Progenitor cell of endocrine pancreas (in vitro differentiated cells): ENCODE results near the gene RAB31. TPM values are rescaled to one million over a fixed set of nuclear protein-coding genes. Genes with fewer than 3 reads are reported as not detected.

Source experiments
- DNase-seq: peaks from one replicate; pipeline ENCODE4 v3.0.0; 2021; ENCODE audit warnings: low spot score; ENCODE audit not compliant: unreplicated experiment
- H3K27ac Mint-ChIP-seq: 2 replicates; pipeline ENCODE4 v1.8.0; 2021; ENCODE audit warnings: mild to moderate bottlenecking, moderate library complexity, mixed read lengths
- H3K27me3 Mint-ChIP-seq: 2 replicates; pipeline ENCODE4 v1.8.0; 2021; ENCODE audit warnings: mixed read lengths
- H3K36me3 Mint-ChIP-seq: 2 replicates; pipeline ENCODE4 v1.8.0; 2022; ENCODE audit warnings: mixed read lengths; ENCODE audit not compliant: insufficient read depth
- H3K4me1 Mint-ChIP-seq: 2 replicates; pipeline ENCODE4 v1.8.0; 2021; ENCODE audit warnings: low read depth, mixed read lengths
- H3K4me3 Mint-ChIP-seq: 2 replicates; pipeline ENCODE4 v1.8.0; 2021; ENCODE audit warnings: low read depth, mild to moderate bottlenecking, moderate library complexity, mixed read lengths
- H3K9me3 Mint-ChIP-seq: 2 replicates; pipeline ENCODE4 v1.8.0; 2021; ENCODE audit warnings: low read depth, mixed read lengths
- total RNA-seq: library from RNA; stranded (reverse); gene quantifications from 2 replicates; pipeline ENCODE4 v1.2.1, GENCODE V29; 2021
- TF ChIP-seq, protein P1 (sequence below): fragments of 200-600 bp; sonication (generic); IDR thresholded peaks from one replicate; pipeline ENCODE4 v1.5.0; 2021; ENCODE audit warnings: antibody characterized with exemption, mild to moderate bottlenecking; ENCODE audit not compliant: unreplicated experiment

Gene RAB31
- total RNA-seq, 1 donor from 2014 or later, result 2.9 TPM

DNA sequence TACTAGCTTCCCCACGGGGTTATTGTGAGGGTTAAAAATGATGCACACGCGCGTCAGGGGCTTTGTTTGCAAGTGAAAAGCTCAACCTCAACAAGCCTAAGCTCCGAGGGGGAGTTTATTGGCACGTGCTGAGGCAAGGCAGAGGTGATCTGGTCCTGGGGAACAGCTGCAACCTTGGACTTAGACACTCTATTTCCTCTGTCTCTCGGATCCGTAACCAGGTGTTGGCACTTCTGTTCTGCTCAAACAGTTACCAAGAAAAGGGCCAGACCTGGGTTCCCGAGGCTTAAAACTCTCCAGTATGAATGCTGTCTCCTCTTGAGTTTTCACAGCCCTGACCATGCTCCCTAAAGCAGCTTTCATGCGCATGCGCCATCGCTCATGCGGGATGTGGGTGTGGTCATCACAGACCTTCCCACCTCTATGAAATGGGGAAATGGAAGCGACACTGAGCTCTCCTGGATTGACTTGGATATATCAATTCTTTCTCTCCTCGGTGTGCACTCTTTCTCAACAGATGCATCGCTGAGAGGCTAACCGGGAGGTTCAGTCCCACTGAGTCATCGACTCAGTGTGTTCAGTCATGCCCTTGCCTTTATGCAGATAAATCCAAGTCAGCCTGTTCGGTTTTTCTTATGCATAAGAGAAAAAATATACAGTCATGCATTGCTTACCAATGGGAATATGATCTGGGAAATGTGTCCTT, 19.9 kb upstream of the RAB31 start:
- H3K36me3 Mint-ChIP-seq, result no peaks in the 10 kb centered on the region
- H3K4me1 Mint-ChIP-seq, result no peaks in the 10 kb centered on the region
- DNase-seq, result no peak
- no peaks in the 10 kb centered on the region for H3K9me3 Mint-ChIP-seq
- H3K27me3 Mint-ChIP-seq, result peaks cover 4% of the 10 kb centered on the region
- H3K4me3 Mint-ChIP-seq, result no peak overlapping the region
- TF ChIP-seq, protein P1, sequence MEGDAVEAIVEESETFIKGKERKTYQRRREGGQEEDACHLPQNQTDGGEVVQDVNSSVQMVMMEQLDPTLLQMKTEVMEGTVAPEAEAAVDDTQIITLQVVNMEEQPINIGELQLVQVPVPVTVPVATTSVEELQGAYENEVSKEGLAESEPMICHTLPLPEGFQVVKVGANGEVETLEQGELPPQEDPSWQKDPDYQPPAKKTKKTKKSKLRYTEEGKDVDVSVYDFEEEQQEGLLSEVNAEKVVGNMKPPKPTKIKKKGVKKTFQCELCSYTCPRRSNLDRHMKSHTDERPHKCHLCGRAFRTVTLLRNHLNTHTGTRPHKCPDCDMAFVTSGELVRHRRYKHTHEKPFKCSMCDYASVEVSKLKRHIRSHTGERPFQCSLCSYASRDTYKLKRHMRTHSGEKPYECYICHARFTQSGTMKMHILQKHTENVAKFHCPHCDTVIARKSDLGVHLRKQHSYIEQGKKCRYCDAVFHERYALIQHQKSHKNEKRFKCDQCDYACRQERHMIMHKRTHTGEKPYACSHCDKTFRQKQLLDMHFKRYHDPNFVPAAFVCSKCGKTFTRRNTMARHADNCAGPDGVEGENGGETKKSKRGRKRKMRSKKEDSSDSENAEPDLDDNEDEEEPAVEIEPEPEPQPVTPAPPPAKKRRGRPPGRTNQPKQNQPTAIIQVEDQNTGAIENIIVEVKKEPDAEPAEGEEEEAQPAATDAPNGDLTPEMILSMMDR, result no peak
- no peak overlapping the region for H3K27ac Mint-ChIP-seq

DNA sequence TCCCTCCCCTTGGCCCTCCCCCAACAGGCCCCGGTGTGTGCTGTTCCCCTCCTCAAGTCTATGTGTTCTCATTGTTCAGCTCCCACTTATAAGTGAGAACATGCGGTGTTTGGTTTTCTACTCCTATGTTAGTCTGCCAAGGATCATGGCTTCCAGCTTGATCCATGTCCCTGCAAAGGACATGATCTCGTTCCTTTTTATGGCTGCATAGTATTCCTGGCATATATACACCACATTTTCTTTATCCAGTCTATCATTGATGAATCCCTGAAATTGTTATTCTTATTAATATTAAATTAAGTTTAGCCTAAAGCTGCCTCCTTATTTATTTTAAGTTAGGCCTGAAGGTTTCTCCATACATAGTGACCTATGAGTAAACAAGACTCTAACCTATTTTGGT, 18.8 kb upstream of the RAB31 start:
- Mint-ChIP-seq H3K27me3 (peaks cover 4% of the 10 kb centered on the region), H3K27ac (no peak overlapping the region)
- TF ChIP-seq, protein P1, result no peak

DNA sequence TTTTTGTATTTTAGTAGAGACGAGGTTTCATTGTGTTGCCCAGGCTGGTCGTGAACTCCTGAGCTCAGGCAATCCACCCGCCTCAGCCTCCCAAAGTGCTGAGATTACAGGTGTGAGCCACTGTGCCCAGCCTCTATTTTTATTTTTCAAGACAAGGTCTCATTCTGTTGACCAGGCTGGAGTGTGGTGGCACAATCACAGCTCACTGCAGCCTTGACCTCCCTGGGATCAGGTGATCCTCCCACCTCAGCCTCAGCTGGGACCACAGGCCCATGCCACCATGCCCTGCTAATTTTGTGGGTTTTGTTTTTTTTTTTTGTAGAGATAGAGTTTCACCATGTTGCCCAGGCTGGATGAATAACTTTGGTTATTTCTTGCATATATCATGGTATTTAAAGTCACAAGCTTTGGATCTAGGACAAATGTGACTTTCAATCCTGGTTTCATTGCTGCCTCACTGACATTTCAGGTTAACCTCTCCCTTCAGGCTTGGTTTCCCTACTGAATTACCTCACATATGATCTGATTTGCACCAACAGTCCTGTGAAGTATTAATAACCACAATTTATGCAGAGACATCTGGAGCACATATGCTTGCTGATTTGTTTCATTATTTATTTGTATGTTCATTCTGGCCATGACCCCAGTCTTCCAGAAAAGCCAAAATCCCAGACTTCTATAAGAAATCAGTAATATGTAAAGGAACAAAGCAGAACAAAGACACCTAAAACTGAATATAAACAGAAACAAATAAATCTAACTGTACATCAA, 17.5 kb upstream of the RAB31 start:
- Mint-ChIP-seq H3K36me3 (no peaks in the 10 kb centered on the region), H3K9me3 (no peaks in the 10 kb centered on the region), H3K27me3 (peaks cover 4% of the 10 kb centered on the region), H3K27ac (no peak overlapping the region), H3K4me1 (no peaks in the 10 kb centered on the region), H3K4me3 (no peak overlapping the region)
- no peak for DNase-seq
- TF ChIP-seq, protein P1, result no peak

More for the DNA sequence above, 18.8 kb upstream of the RAB31 start:
- Mint-ChIP-seq H3K36me3 (no peaks in the 10 kb centered on the region), H3K4me3 (no peak overlapping the region), H3K4me1 (no peaks in the 10 kb centered on the region), H3K9me3 (no peaks in the 10 kb centered on the region)
- no peak for DNase-seq

DNA sequence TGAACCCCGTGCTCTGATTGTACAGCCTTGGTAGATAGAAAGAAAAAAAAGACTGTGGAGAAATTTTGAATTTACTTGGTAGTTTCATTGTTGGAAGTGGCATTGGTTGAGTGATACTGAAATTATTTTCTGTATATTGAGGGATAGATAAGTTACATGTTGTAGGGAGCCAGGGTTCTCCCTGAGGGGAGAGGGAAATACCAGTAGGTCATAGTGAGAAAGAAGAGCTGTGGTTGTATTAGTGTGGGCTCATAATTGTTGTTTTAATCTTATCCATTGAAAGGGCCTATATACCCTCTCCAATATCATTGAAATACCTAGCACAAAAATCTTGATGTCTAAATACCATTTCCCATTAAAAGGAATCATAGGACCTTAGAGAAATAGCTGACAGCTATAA, 16.9 kb upstream of the RAB31 start:
- no peaks in the 10 kb centered on the region for H3K36me3 Mint-ChIP-seq
- TF ChIP-seq, protein P1, result no peak
- H3K4me3 Mint-ChIP-seq, result no peak overlapping the region
- H3K4me1 Mint-ChIP-seq, result no peaks in the 10 kb centered on the region
- H3K27ac Mint-ChIP-seq, result no peak overlapping the region
- no peak for DNase-seq
- H3K27me3 Mint-ChIP-seq, result peaks cover 9% of the 10 kb centered on the region
- no peaks in the 10 kb centered on the region for H3K9me3 Mint-ChIP-seq

DNA sequence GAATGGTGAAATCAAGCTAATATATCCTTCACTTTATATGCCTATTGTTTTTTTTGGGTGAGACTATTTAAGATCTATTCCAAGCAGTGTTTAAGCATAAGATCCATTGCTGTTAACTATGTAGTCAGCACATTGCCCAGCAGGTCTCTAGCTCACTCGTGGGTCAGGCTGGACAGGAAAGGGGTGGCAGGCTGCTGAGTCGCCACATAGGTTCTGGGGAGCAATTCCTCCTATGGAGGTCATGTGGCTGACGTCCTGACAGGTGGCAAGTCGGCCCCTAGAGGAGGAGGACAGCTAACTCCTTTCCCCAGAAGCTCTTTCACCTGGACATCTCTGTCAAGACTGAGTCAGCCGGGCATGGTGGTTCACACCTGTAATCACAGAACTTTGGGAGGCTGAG, 13.9 kb upstream of the RAB31 start:
- H3K27me3 Mint-ChIP-seq, result peaks cover 23% of the 10 kb centered on the region
- H3K27ac Mint-ChIP-seq, result no peak overlapping the region
- TF ChIP-seq, protein P1, result no peak
- DNase-seq, result no peak
- no peak overlapping the region for H3K4me3 Mint-ChIP-seq
- H3K36me3 Mint-ChIP-seq, result no peaks in the 10 kb centered on the region
- no peaks in the 10 kb centered on the region for H3K9me3 Mint-ChIP-seq
- no peaks in the 10 kb centered on the region for H3K4me1 Mint-ChIP-seq
